Progenitor cell of endocrine pancreas (in vitro differentiated cells): ENCODE data around the gene HOXD12. TPM values are rescaled to one million over a fixed set of nuclear protein-coding genes. Genes with fewer than 3 reads are reported as not detected.

Experiments used
- DNase-seq: peaks from one replicate; pipeline ENCODE4 v3.0.0; 2021; ENCODE audit warnings: low spot score; ENCODE audit not compliant: unreplicated experiment
- H3K27ac Mint-ChIP-seq: 2 replicates; pipeline ENCODE4 v1.8.0; 2021; ENCODE audit warnings: mild to moderate bottlenecking, moderate library complexity, mixed read lengths
- H3K27me3 Mint-ChIP-seq: 2 replicates; pipeline ENCODE4 v1.8.0; 2021; ENCODE audit warnings: mixed read lengths
- H3K36me3 Mint-ChIP-seq: 2 replicates; pipeline ENCODE4 v1.8.0; 2022; ENCODE audit warnings: mixed read lengths; ENCODE audit not compliant: insufficient read depth
- H3K4me1 Mint-ChIP-seq: 2 replicates; pipeline ENCODE4 v1.8.0; 2021; ENCODE audit warnings: low read depth, mixed read lengths
- H3K4me3 Mint-ChIP-seq: 2 replicates; pipeline ENCODE4 v1.8.0; 2021; ENCODE audit warnings: low read depth, mild to moderate bottlenecking, moderate library complexity, mixed read lengths
- H3K9me3 Mint-ChIP-seq: 2 replicates; pipeline ENCODE4 v1.8.0; 2021; ENCODE audit warnings: low read depth, mixed read lengths
- total RNA-seq: library from RNA; stranded (reverse); gene quantifications from 2 replicates; pipeline ENCODE4 v1.2.1, GENCODE V29; 2021
- TF ChIP-seq, protein P1 (sequence below): fragments of 200-600 bp; sonication (generic); IDR thresholded peaks from one replicate; pipeline ENCODE4 v1.5.0; 2021; ENCODE audit warnings: antibody characterized with exemption, mild to moderate bottlenecking; ENCODE audit not compliant: unreplicated experiment

Gene HOXD12
- total RNA-seq, 1 donor from 2014 or later: not detected

GRCh38 chr2:176145085-176145969 lies 45.7 kb downstream of the HOXD12 start:
- Mint-ChIP-seq H3K9me3 (no peaks in the 10 kb centered on the region), H3K27me3 (peaks cover 97% of the 10 kb centered on the region), H3K4me1 (no peaks in the 10 kb centered on the region), H3K4me3 (no peak overlapping the region), H3K27ac (no peak overlapping the region), H3K36me3 (no peaks in the 10 kb centered on the region)
- TF ChIP-seq, protein P1, sequence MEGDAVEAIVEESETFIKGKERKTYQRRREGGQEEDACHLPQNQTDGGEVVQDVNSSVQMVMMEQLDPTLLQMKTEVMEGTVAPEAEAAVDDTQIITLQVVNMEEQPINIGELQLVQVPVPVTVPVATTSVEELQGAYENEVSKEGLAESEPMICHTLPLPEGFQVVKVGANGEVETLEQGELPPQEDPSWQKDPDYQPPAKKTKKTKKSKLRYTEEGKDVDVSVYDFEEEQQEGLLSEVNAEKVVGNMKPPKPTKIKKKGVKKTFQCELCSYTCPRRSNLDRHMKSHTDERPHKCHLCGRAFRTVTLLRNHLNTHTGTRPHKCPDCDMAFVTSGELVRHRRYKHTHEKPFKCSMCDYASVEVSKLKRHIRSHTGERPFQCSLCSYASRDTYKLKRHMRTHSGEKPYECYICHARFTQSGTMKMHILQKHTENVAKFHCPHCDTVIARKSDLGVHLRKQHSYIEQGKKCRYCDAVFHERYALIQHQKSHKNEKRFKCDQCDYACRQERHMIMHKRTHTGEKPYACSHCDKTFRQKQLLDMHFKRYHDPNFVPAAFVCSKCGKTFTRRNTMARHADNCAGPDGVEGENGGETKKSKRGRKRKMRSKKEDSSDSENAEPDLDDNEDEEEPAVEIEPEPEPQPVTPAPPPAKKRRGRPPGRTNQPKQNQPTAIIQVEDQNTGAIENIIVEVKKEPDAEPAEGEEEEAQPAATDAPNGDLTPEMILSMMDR: no peak
- no peak for DNase-seq

GRCh38 chr2:176146101-176146500 lies 46.5 kb downstream of the HOXD12 start:
- Mint-ChIP-seq H3K4me3 (no peak overlapping the region), H3K27ac (no peak overlapping the region), H3K36me3 (no peaks in the 10 kb centered on the region), H3K4me1 (no peaks in the 10 kb centered on the region), H3K9me3 (no peaks in the 10 kb centered on the region), H3K27me3 (peaks cover 100% of the 10 kb centered on the region)
- no peak for DNase-seq
- TF ChIP-seq, protein P1: no peak

DNA sequence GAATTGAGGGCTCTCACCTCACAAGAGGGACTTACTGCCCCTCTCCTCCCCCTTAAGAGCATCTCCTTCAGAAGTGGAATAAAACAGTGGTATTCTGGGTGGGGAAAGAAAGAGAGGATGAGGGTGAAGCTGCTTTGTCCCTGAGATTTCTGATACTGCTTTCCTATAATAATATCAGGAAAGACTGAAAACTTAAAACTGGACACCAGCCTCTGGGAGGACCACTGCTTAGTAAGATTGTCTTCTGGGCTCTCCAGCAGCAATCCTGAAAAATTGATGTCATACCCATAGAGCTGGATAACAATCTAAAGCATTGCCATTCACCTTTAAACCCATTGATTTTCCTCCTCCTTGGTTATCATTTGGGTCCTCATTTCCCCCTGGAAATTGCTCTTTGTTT lies 47.0 kb downstream of the HOXD12 start:
- Mint-ChIP-seq H3K36me3 (no peaks in the 10 kb centered on the region), H3K9me3 (no peaks in the 10 kb centered on the region), H3K27me3 (peaks cover 100% of the 10 kb centered on the region), H3K4me3 (no peak overlapping the region), H3K27ac (no peak overlapping the region), H3K4me1 (no peaks in the 10 kb centered on the region)
- DNase-seq: no peak
- TF ChIP-seq, protein P1: no peak

DNA sequence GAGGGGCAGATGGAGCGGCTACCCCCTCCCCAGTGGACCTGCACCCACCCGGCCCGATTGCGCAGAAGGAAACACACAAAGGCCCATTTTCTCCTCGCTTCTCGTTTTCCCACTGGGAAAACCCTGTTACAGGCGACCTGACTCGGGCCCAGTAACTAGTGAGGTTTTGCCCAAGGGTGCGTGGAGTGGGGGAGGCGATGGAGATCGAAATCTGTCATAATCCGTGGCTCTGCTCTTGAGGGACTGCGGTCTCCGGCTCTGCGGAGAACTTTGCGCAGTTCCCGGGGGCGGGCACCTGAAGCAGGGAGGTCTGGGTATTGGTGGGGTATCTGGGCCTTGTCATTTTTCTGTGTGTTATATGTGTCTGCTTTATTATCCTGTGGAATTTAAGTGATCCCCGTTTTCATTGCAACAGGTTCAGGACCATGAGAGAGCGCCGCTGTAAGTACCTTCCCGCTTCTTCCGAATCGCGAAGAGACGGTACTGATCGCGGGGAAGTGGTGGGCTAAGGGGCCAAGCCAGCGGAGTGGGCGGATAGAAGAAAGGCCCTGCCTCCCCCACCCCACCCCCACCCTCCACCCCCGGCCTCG lies 47.7 kb downstream of the HOXD12 start:
- Mint-ChIP-seq H3K9me3 (no peaks in the 10 kb centered on the region), H3K4me3 (no peak overlapping the region), H3K27ac (no peak overlapping the region), H3K27me3 (peaks cover 97% of the 10 kb centered on the region), H3K4me1 (no peaks in the 10 kb centered on the region), H3K36me3 (no peaks in the 10 kb centered on the region)
- TF ChIP-seq, protein P1: no peak
- DNase-seq: no peak

DNA sequence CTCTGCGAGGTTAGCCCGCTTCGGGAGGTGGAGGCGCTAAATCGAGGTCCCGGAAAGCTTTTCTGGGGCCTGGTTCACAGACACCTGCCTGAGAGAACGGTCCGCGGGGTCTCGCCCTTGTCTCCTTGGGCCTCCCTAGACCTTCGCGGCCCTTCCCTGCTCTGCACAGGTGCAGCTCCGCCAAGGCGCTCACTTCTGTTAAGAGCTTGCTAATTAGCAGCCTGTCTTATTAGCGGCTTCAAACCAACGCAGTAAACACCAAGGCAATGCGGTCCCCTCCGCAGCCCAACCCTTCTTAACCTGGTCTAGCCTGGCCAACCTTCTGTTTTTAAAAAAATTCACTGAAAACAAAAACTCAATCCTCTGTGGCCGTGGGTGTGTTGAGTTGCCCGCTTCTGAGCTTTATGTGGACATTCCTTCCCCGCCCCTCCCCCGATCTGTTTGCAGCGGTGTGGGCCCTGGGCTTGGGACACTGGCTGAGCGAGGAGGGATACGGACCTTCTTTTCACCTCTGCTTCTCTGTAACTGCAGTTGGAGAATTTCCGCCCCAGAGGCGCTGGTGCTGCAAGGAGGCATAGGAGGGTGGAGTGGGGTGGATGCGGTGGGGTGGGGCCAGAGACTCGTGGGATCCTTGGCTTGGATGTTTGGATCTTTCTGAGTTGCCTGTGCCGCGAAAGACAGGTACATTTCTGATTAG lies 48.4 kb downstream of the HOXD12 start:
- Mint-ChIP-seq H3K4me1 (no peaks in the 10 kb centered on the region), H3K9me3 (no peaks in the 10 kb centered on the region), H3K4me3 (no peak overlapping the region), H3K27ac (no peak overlapping the region), H3K27me3 (peaks cover 97% of the 10 kb centered on the region), H3K36me3 (no peaks in the 10 kb centered on the region)
- DNase-seq: no peak
- TF ChIP-seq, protein P1: no peak
